ENCODE measurements around the gene NUDT16.
A peak's percentile ranks its signal among the peaks of the same experiment; 100 is the strongest.

Gene NUDT16

DNA sequence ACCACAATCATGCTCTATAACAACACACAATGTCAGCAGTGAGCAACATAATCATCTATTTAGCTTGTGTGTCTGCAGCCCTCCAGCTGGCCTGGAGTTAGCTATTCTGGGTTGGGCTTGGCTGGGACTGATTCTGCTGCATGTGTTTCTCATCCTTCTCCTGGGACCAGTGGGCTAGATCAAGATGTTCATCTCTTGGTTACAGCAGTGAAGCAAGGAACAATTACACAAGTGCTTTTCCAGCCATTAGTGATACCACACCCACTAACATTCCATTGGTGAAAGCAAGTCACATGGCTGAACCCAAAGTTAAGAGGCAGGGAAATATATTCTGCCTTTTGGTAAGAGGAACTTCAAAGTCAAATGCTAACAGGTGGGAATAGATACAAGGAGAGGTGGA, 14.6 kb downstream of the NUDT16 start:
- no peak overlapping the region for H3K4me3 ChIP-seq (ENCODE audit: control insufficient read depth in 1 of 7, extremely low read depth in 1 of 7, insufficient read depth in 4 of 7, low read depth in 2 of 7, low read length in 6 of 7)
- DNase-seq, result no peak
- no peaks in the 10 kb centered on the region for H3K9me3 ChIP-seq (ENCODE audit: control extremely low read depth in 1 of 5, control insufficient read depth in 4 of 5, insufficient read depth in 2 of 5, low read depth in 1 of 5, low read length in 4 of 5)
- no peaks in the 10 kb centered on the region for H3K36me3 ChIP-seq (ENCODE audit: control insufficient read depth in 4 of 4, insufficient read depth in 4 of 4, low read length in 3 of 4)
- no peak overlapping the region for H3K27ac ChIP-seq (ENCODE audit: insufficient read depth in 1 of 2, low read depth in 1 of 2, low read length in 2 of 2, poor library complexity in 1 of 2, severe bottlenecking in 2 of 2)
- H3K4me1 ChIP-seq (ENCODE audit: control extremely low read depth in 1 of 4, control insufficient read depth in 4 of 4, insufficient read depth in 4 of 4, low read length in 3 of 4), result no peaks in the 10 kb centered on the region
- CTCF ChIA-PET, result interaction anchor here (0.9 kb wide), 1 partner anchor 14 kb away, joined by 4 read pairs; no protein-coding TSS in a partner anchor
- POLR2A ChIA-PET, result no interaction called here
- H3K27me3 ChIP-seq (replicated peaks in 2 of 5; ENCODE audit: control insufficient read depth in 4 of 5, insufficient read depth in 5 of 5, low read length in 4 of 5), result no peaks in the 10 kb centered on the region

DNA sequence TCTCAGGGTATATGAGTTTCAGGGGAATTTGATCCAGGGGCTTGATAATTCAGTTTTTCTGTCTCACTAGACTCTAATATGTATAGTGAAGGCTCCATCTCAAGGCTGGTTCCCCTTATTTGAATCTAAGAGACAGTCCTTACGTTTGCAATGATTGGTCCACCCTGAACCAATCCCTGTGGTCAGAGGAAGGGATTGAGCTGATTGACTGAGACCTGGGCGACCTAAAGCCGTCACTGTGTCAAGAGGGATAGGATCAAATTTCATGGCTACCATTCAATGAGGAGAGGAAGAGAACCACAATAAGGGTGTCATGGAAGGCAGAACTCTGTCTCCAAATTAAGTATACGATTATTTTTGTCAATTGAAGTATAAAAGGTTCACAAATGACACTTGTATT, 16.3 kb downstream of the NUDT16 start:
- POLR2A ChIA-PET, result interaction anchor here (0.5 kb wide), 1 partner anchor 26 kb away, joined by 3 read pairs; no protein-coding TSS in a partner anchor
- H3K4me1 ChIP-seq (ENCODE audit: control extremely low read depth in 1 of 4, control insufficient read depth in 4 of 4, insufficient read depth in 4 of 4, low read length in 3 of 4), result peaks cover 0 to 8% (median 2%) of the 10 kb centered on the region in 4 experiments
- DNase-seq, result no peak
- no peaks in the 10 kb centered on the region for H3K36me3 ChIP-seq (ENCODE audit: control insufficient read depth in 4 of 4, insufficient read depth in 4 of 4, low read length in 3 of 4)
- no peak overlapping the region for H3K27ac ChIP-seq (ENCODE audit: insufficient read depth in 1 of 2, low read depth in 1 of 2, low read length in 2 of 2, poor library complexity in 1 of 2, severe bottlenecking in 2 of 2)
- CTCF ChIA-PET, result interaction anchor here (1.7 kb wide), 1 partner anchor 14 kb away, joined by 4 read pairs; no protein-coding TSS in a partner anchor
- no peaks in the 10 kb centered on the region for H3K9me3 ChIP-seq (ENCODE audit: control extremely low read depth in 1 of 5, control insufficient read depth in 4 of 5, insufficient read depth in 2 of 5, low read depth in 1 of 5, low read length in 4 of 5)
- H3K27me3 ChIP-seq (replicated peaks in 2 of 5; ENCODE audit: control insufficient read depth in 4 of 5, insufficient read depth in 5 of 5, low read length in 4 of 5), result no peaks in the 10 kb centered on the region
- H3K4me3 ChIP-seq (ENCODE audit: control insufficient read depth in 1 of 7, extremely low read depth in 1 of 7, insufficient read depth in 4 of 7, low read depth in 2 of 7, low read length in 6 of 7), result no peak overlapping the region
- 100% methylated on average over 4 of the region's 4 CpGs for WGBS (ENCODE audit: insufficient coverage)

DNA sequence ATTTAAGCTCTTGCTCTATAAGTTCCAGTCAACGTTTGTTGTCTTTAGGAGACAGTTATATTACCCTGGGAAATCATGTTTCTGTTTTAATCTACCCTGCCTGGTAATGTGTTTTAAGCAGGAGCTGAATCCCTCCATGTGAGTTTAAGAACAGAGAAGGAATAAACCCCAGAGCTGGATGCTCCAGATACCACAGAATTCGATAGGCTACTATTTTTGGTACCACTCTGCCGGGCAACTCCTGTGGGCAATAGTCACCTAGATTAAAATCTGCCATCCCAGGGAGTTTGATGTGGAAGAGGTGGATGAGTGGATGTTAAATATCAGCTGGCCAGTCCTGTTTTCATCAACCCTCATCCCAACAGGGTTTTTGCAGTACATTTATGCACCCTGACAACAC, 20.4 kb downstream of the NUDT16 start:
- Histone ChIP-seq H3K9me3 (ENCODE audit: control extremely low read depth in 1 of 5, control insufficient read depth in 4 of 5, insufficient read depth in 2 of 5, low read depth in 1 of 5, low read length in 4 of 5) (peaks cover 0 to 4% (median 0%) of the 10 kb centered on the region in 5 experiments), H3K4me1 (ENCODE audit: control extremely low read depth in 1 of 4, control insufficient read depth in 4 of 4, insufficient read depth in 4 of 4, low read length in 3 of 4) (peaks cover 0 to 12% (median 2%) of the 10 kb centered on the region in 4 experiments), H3K27ac (ENCODE audit: insufficient read depth in 1 of 2, low read depth in 1 of 2, low read length in 2 of 2, poor library complexity in 1 of 2, severe bottlenecking in 2 of 2) (no peak overlapping the region), H3K4me3 (ENCODE audit: control insufficient read depth in 1 of 7, extremely low read depth in 1 of 7, insufficient read depth in 4 of 7, low read depth in 2 of 7, low read length in 6 of 7) (no peak overlapping the region), H3K36me3 (ENCODE audit: control insufficient read depth in 4 of 4, insufficient read depth in 4 of 4, low read length in 3 of 4) (no peaks in the 10 kb centered on the region), H3K27me3 (replicated peaks in 2 of 5; ENCODE audit: control insufficient read depth in 4 of 5, insufficient read depth in 5 of 5, low read length in 4 of 5) (no peaks in the 10 kb centered on the region)
- ChIA-PET POLR2A (no interaction called here), CTCF (interaction anchor here (1.1 to 1.7 kb wide), 3 partner anchors 14 to 32 kb away, joined by 3 to 4 read pairs (median 3); partner anchors contain the start of gene NUDT16)
- 100% methylated on average over 2 of the region's 3 CpGs for WGBS (ENCODE audit: insufficient coverage)
- no peak for DNase-seq

DNA sequence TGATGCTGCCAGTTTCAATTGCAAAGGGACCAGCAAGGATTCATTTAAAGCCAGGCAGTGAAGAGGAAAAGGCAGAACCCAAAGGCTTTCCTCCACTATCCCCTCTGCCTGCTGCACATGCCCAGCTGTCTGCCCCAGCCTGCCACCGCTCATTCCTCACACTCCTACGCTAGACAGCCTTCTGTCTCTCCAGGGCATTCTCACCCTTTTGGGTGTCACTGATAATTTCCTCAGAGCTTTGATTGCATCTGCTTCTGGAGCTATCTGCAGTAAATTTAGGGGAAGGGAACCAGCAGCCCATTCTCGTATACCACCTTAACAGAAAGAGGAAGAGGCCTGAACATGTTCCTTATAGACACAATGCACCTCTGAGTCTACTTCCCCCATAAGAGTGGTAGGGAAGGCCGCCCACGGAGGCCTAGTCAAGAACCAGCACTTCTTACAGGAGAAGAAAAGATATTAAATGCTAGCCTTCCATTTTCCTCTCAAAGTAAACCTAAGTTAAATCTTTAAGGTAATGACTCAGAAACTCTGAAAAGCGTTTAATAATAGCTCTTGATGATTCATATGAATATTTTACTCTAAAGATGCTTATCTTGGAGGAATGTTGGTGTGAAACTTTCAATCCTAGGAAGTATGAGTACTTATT, 20.9 kb downstream of the NUDT16 start:
- Histone ChIP-seq H3K4me3 (ENCODE audit: control insufficient read depth in 1 of 7, extremely low read depth in 1 of 7, insufficient read depth in 4 of 7, low read depth in 2 of 7, low read length in 6 of 7) (no peak overlapping the region), H3K36me3 (ENCODE audit: control insufficient read depth in 4 of 4, insufficient read depth in 4 of 4, low read length in 3 of 4) (no peaks in the 10 kb centered on the region), H3K27me3 (replicated peaks in 2 of 5; ENCODE audit: control insufficient read depth in 4 of 5, insufficient read depth in 5 of 5, low read length in 4 of 5) (no peaks in the 10 kb centered on the region), H3K27ac (ENCODE audit: insufficient read depth in 1 of 2, low read depth in 1 of 2, low read length in 2 of 2, poor library complexity in 1 of 2, severe bottlenecking in 2 of 2) (no peak overlapping the region), H3K9me3 (ENCODE audit: control extremely low read depth in 1 of 5, control insufficient read depth in 4 of 5, insufficient read depth in 2 of 5, low read depth in 1 of 5, low read length in 4 of 5) (peaks cover 0 to 4% (median 0%) of the 10 kb centered on the region in 5 experiments), H3K4me1 (ENCODE audit: control extremely low read depth in 1 of 4, control insufficient read depth in 4 of 4, insufficient read depth in 4 of 4, low read length in 3 of 4) (peaks cover 0 to 12% (median 2%) of the 10 kb centered on the region in 4 experiments)
- ChIA-PET POLR2A (no interaction called here), CTCF (interaction anchor here (1.1 to 1.7 kb wide), 3 partner anchors 15 to 31 kb away, joined by 3 to 4 read pairs (median 3); partner anchors contain the start of gene NUDT16)
- WGBS (ENCODE audit: insufficient coverage), result 93% methylated on average over 3 of the region's 6 CpGs
- DNase-seq, result peak; percentile 20 to 75 (median 66)

DNA sequence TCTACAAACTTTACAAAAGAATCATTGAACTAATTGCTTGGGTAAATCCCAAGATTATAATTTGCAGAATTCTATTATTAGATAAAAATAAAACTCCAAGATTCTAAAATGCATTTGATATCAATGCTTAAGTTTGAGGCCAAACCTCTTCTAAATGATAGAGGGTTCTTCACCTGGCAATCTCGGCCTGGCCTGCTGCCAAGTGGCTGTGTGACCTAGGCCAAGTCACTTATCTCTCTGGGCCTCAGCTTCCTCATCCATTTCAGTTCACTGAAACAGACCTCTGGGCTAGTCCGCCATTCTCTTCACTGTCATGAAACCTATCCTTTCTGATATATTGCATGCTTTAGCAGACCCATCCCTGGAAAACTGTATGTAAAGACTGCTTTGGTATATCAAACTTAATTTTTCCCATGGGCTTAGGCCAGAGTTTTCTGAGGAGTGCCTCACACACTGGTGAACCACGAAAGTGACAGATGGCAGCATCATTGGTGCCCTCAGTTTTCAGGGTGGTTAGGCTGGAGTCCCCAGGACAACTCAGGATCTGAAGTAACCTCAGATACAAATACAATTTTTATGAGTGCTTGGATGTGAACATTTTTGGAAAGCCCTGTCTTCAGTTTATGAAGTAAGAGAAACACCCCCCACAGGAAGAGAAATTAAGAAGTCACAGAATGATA, 21.8 kb downstream of the NUDT16 start:
- CTCF ChIA-PET, result interaction anchor here (1.1 to 1.5 kb wide), 2 partner anchors 15 to 30 kb away, joined by 3 read pairs; no protein-coding TSS in a partner anchor
- POLR2A ChIA-PET, result no interaction called here

DNA sequence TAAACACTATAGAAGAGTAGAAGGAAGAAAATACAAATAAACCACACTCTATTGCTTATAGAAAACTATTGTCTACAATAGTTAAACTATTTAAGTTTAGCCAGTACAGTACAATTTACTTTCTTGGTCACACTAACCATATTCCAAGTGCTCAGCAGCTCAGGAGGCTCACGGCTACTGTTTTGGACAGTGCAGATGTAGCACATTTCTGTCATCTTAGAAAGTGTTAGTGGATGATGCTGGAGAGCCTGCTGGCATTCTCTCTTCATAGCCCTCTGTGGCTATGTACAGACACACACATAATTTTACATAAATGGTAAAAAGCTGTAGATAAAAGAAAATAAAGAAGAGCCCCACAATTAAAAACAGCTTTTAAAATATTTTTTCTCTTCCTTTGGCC, 23.8 kb downstream of the NUDT16 start:
- 100% methylated on average over 1 of the region's 1 CpG for WGBS (ENCODE audit: insufficient coverage)
- CTCF ChIA-PET, result no interaction called here

More for the DNA sequence above, 21.8 kb downstream of the NUDT16 start:
- no peak for DNase-seq
- WGBS (ENCODE audit: insufficient coverage), result 100% methylated on average over 2 of the region's 3 CpGs
- Histone ChIP-seq H3K36me3 (ENCODE audit: control insufficient read depth in 4 of 4, insufficient read depth in 4 of 4, low read length in 3 of 4) (no peaks in the 10 kb centered on the region), H3K9me3 (ENCODE audit: control extremely low read depth in 1 of 5, control insufficient read depth in 4 of 5, insufficient read depth in 2 of 5, low read depth in 1 of 5, low read length in 4 of 5) (peaks cover 0 to 4% (median 0%) of the 10 kb centered on the region in 5 experiments), H3K27ac (ENCODE audit: insufficient read depth in 1 of 2, low read depth in 1 of 2, low read length in 2 of 2, poor library complexity in 1 of 2, severe bottlenecking in 2 of 2) (no peak overlapping the region), H3K27me3 (replicated peaks in 2 of 5; ENCODE audit: control insufficient read depth in 4 of 5, insufficient read depth in 5 of 5, low read length in 4 of 5) (no peaks in the 10 kb centered on the region), H3K4me1 (ENCODE audit: control extremely low read depth in 1 of 4, control insufficient read depth in 4 of 4, insufficient read depth in 4 of 4, low read length in 3 of 4) (peaks cover 0 to 12% (median 2%) of the 10 kb centered on the region in 4 experiments), H3K4me3 (ENCODE audit: control insufficient read depth in 1 of 7, extremely low read depth in 1 of 7, insufficient read depth in 4 of 7, low read depth in 2 of 7, low read length in 6 of 7) (no peak overlapping the region)

DNA sequence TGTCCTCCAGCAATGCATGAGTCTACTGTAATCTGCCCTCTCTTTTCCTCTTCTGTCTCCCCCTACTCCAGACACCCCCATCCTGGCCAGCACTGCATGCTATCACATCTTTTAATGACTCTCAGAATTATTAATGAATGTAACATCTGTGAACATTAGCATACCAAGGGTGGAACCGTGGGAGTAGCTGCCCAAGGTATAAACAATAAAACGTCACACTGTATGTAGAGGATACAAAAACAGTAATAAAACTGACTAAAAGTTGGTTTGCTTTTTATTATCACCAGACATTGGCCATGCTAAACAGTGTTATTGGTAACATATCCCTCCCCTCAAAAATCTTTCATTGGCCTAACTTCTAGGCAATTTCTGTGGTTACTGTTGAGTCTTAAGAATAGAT, 24.7 kb downstream of the NUDT16 start:
- no peak for DNase-seq
- peaks cover 0 to 4% (median 0%) of the 10 kb centered on the region in 5 experiments for H3K9me3 ChIP-seq (ENCODE audit: control extremely low read depth in 1 of 5, control insufficient read depth in 4 of 5, insufficient read depth in 2 of 5, low read depth in 1 of 5, low read length in 4 of 5)
- POLR2A ChIA-PET, result no interaction called here

More for the DNA sequence above, 23.8 kb downstream of the NUDT16 start:
- DNase-seq, result no peak
- POLR2A ChIA-PET, result no interaction called here
- Histone ChIP-seq H3K27ac (ENCODE audit: insufficient read depth in 1 of 2, low read depth in 1 of 2, low read length in 2 of 2, poor library complexity in 1 of 2, severe bottlenecking in 2 of 2) (no peak overlapping the region), H3K9me3 (ENCODE audit: control extremely low read depth in 1 of 5, control insufficient read depth in 4 of 5, insufficient read depth in 2 of 5, low read depth in 1 of 5, low read length in 4 of 5) (peaks cover 0 to 4% (median 0%) of the 10 kb centered on the region in 5 experiments), H3K4me1 (ENCODE audit: control extremely low read depth in 1 of 4, control insufficient read depth in 4 of 4, insufficient read depth in 4 of 4, low read length in 3 of 4) (peaks cover 0 to 12% (median 2%) of the 10 kb centered on the region in 4 experiments), H3K4me3 (ENCODE audit: control insufficient read depth in 1 of 7, extremely low read depth in 1 of 7, insufficient read depth in 4 of 7, low read depth in 2 of 7, low read length in 6 of 7) (no peak overlapping the region), H3K27me3 (replicated peaks in 2 of 5; ENCODE audit: control insufficient read depth in 4 of 5, insufficient read depth in 5 of 5, low read length in 4 of 5) (no peaks in the 10 kb centered on the region), H3K36me3 (ENCODE audit: control insufficient read depth in 4 of 4, insufficient read depth in 4 of 4, low read length in 3 of 4) (no peaks in the 10 kb centered on the region)

More for the DNA sequence above, 24.7 kb downstream of the NUDT16 start:
- Histone ChIP-seq H3K27me3 (replicated peaks in 2 of 5; ENCODE audit: control insufficient read depth in 4 of 5, insufficient read depth in 5 of 5, low read length in 4 of 5) (no peaks in the 10 kb centered on the region), H3K4me3 (ENCODE audit: control insufficient read depth in 1 of 7, extremely low read depth in 1 of 7, insufficient read depth in 4 of 7, low read depth in 2 of 7, low read length in 6 of 7) (no peak overlapping the region), H3K27ac (ENCODE audit: insufficient read depth in 1 of 2, low read depth in 1 of 2, low read length in 2 of 2, poor library complexity in 1 of 2, severe bottlenecking in 2 of 2) (no peak overlapping the region), H3K4me1 (ENCODE audit: control extremely low read depth in 1 of 4, control insufficient read depth in 4 of 4, insufficient read depth in 4 of 4, low read length in 3 of 4) (peaks cover 0 to 12% (median 2%) of the 10 kb centered on the region in 4 experiments), H3K36me3 (ENCODE audit: control insufficient read depth in 4 of 4, insufficient read depth in 4 of 4, low read length in 3 of 4) (no peaks in the 10 kb centered on the region)
- CTCF ChIA-PET, result no interaction called here
- WGBS (ENCODE audit: insufficient coverage), result no CpG with 5 or more reads among the region's 2 CpGs

Measured in common myeloid progenitor, CD34-positive (primary cell).